Endothelial cell of umbilical vein (primary cell): ENCODE results near the gene ZC2HC1C. TPM values are rescaled to one million over a fixed set of nuclear protein-coding genes. Genes with fewer than 3 reads are reported as not detected.

Source experiments
- BruUV-seq: library from RNA; stranded (reverse); fragments of 400-500 nt; replicated peaks from 2 replicates; lab custom pipeline; 2021; lab: Mats Ljungman, UMichigan
- CTCF ChIA-PET: fragments of 300-600, 350-600 bp; sonication (Branson Sonifier 250); formaldehyde crosslinking; loops from one replicate; lab custom pipeline; 2021; ENCODE audit warnings: antibody characterized with exemption, inconsistent platforms; lab: Charles Lee
- POLR2A ChIA-PET: fragments of 300-600, 350-600 bp; sonication (Branson Sonifier 250); formaldehyde crosslinking; loops from one replicate; lab custom pipeline; 2021; ENCODE audit warnings: antibody characterized with exemption, inconsistent platforms; lab: Charles Lee
- DNase-seq: peaks from one replicate; pipeline ENCODE4 v3.0.0-alpha.2; 2011; ENCODE audit warnings: low read depth, low spot score
- FAIRE-seq: peaks from 2 replicates; lab custom pipeline; 2011; peaks lifted over from hg19 to GRCh38; lab: Jason Lieb, UNC
- H2AFZ ChIP-seq: 2 replicates; pipeline ENCODE4 v1.6.0; 2012; ENCODE audit warnings: low read depth, low read length, control low read depth, inconsistent platforms
- H3K27ac ChIP-seq: 2 replicates; pipeline ENCODE4 v1.5.1; 2011; ENCODE audit warnings: low read depth, mild to moderate bottlenecking, control low read depth, low read length, moderate library complexity; ENCODE audit not compliant: insufficient read depth
- H3K27me3 ChIP-seq, 2 experiments: 2 replicates each; pipeline versions ENCODE4 v1.6.0 to v1.6.1; 2011; ENCODE audit warnings: low read length in 2 of 2, mixed read lengths in 1 of 2; ENCODE audit not compliant: control insufficient read depth in 2 of 2, insufficient read depth in 2 of 2
- H3K36me3 ChIP-seq, 2 experiments: 2 replicates in 1 of 2; 3 replicates in 1 of 2; pipeline ENCODE4 v1.5.1; 2011; ENCODE audit warnings: low read length in 2 of 2, mild to moderate bottlenecking in 1 of 2, moderate library complexity in 1 of 2; ENCODE audit not compliant: control insufficient read depth in 2 of 2, insufficient read depth in 2 of 2; ENCODE audit errors: extremely low read depth in 1 of 2
- H3K4me1 ChIP-seq: 3 replicates; pipeline ENCODE4 v1.5.1; 2011; ENCODE audit warnings: mild to moderate bottlenecking, low read length; ENCODE audit not compliant: control insufficient read depth, insufficient read depth; ENCODE audit errors: extremely low read depth
- H3K4me2 ChIP-seq: 2 replicates; pipeline ENCODE4 v1.6.1; 2011; ENCODE audit warnings: low read length, control low read depth, mixed read lengths; ENCODE audit not compliant: insufficient read depth
- H3K4me3 ChIP-seq, 3 experiments: fragments of 200-600 bp in 1 of 3; sonication (generic), shearing (Covaris generic) in 1 of 3; replicated peaks in 1 of 3; 2 replicates each; pipeline ENCODE4 v1.5.1; 2011 to 2016; ENCODE audit warnings: control low read depth in 3 of 3, low read length in 3 of 3, mild to moderate bottlenecking in 2 of 3, inconsistent platforms in 1 of 3, low read depth in 1 of 3, moderate library complexity in 1 of 3; ENCODE audit not compliant: insufficient read depth in 1 of 3
- H3K79me2 ChIP-seq: 2 replicates; pipeline ENCODE4 v1.6.0; 2012; ENCODE audit warnings: low read length, inconsistent platforms; ENCODE audit not compliant: control insufficient read depth, insufficient read depth
- H3K9ac ChIP-seq: replicated peaks from 2 replicates; pipeline ENCODE3; 2011; ENCODE audit warnings: low read length, control low read depth; ENCODE audit not compliant: insufficient read depth; ENCODE audit errors: extremely low read depth
- H3K9me1 ChIP-seq: replicated peaks from 3 replicates; pipeline ENCODE4 v1.6.0; 2011; ENCODE audit warnings: mild to moderate bottlenecking, low read length; ENCODE audit not compliant: control insufficient read depth, insufficient read depth; ENCODE audit errors: extremely low read depth
- H3K9me3 ChIP-seq: replicated peaks from 2 replicates; pipeline ENCODE4 v1.5.1; 2012; ENCODE audit warnings: low read length, inconsistent platforms; ENCODE audit not compliant: control insufficient read depth, insufficient read depth
- H4K20me1 ChIP-seq: replicated peaks from 2 replicates; pipeline ENCODE3; 2011; ENCODE audit warnings: mild to moderate bottlenecking, low read length; ENCODE audit not compliant: control insufficient read depth, insufficient read depth; ENCODE audit errors: extremely low read depth
- CTCF ChIP-seq, 2 donors: IDR thresholded peaks; 1 replicate in 1 of 2; 2 replicates in 1 of 2; pipeline ENCODE4 v1.5.1; 2011; ENCODE audit warnings: low read length in 2 of 2, mild to moderate bottlenecking in 2 of 2, moderate library complexity in 2 of 2, control low read depth in 1 of 2, inconsistent platforms in 1 of 2, low read depth in 1 of 2; ENCODE audit not compliant: insufficient read depth in 1 of 2; ENCODE audit errors: extremely low read depth in 1 of 2
- EZH2 ChIP-seq: IDR thresholded peaks from 2 replicates; pipeline ENCODE4 v1.6.1; 2012; ENCODE audit warnings: borderline replicate concordance, low read depth, mild to moderate bottlenecking, moderate library complexity, low read length, inconsistent platforms; ENCODE audit not compliant: severe bottlenecking
- FOS ChIP-seq: IDR thresholded peaks from 2 replicates; pipeline ENCODE4 v1.6.1; 2011; ENCODE audit warnings: mild to moderate bottlenecking, low read length, moderate library complexity, borderline replicate concordance; ENCODE audit not compliant: insufficient read depth
- GATA2 ChIP-seq: IDR thresholded peaks from 2 replicates; pipeline ENCODE4 v1.7.0; 2011; ENCODE audit warnings: low read depth, mild to moderate bottlenecking, moderate library complexity, mixed read lengths, low read length; ENCODE audit not compliant: insufficient read length, insufficient read depth
- JUN ChIP-seq: IDR thresholded peaks from 2 replicates; pipeline ENCODE4 v1.6.1; 2011; ENCODE audit warnings: borderline replicate concordance, low read depth; ENCODE audit not compliant: insufficient read length, insufficient read depth
- MAX ChIP-seq: IDR thresholded peaks from 2 replicates; pipeline ENCODE4 v1.6.1; 2011; ENCODE audit not compliant: insufficient read depth, insufficient read length
- MYC ChIP-seq: IDR thresholded peaks from one replicate; pipeline ENCODE4 v1.6.1; 2011; ENCODE audit warnings: mild to moderate bottlenecking, low read depth, low read length
- POLR2A ChIP-seq: IDR thresholded peaks from 2 replicates; pipeline ENCODE4 v1.6.1; 2012; ENCODE audit warnings: low read depth, mild to moderate bottlenecking, control low read depth, low read length
- POLR2AphosphoS5 ChIP-seq: IDR thresholded peaks from 2 replicates; pipeline ENCODE4 v1.6.1; 2012; ENCODE audit warnings: low read depth, mild to moderate bottlenecking, control low read depth, low read length, moderate library complexity; ENCODE audit not compliant: insufficient read depth
- dilution Hi-C: fragments of 300-500 bp; cut with MboI; formaldehyde crosslinking; loops from one replicate; pipeline ENCODE4 v1.15.0; 2019; ENCODE audit warnings: low sequenced_read_pairs; ENCODE audit not compliant: extremely low pct_ligation_motif_present
- intact Hi-C: fragments of 100-400 bp; cut with micrococcal nuclease; formaldehyde crosslinking; loops from one replicate; pipeline ENCODE4 v1.10.0; 2022
- polyA plus RNA-seq, 4 experiments: library from polyadenylated mRNA; depleted of rRNA in 3 of 4; stranded (reverse) in 3 of 4; unstranded in 1 of 4; fragments of >200 nt; gene quantifications; 2 replicates each; pipeline versions ENCODE4 v1.2.1 to v1.2.3, GENCODE V29; 2011 to 2012; ENCODE audit warnings: missing spikeins in 1 of 4
- total RNA-seq: library from RNA; stranded (reverse); gene quantifications from 2 replicates; pipeline ENCODE4 v1.2.3, GENCODE V29; 2021

ZC2HC1C gene
- total and polyA plus RNA-seq, 2 donors (not counting 3 experiments of a cell fraction or from before 2014, with no cell fraction given): 0.84 to 0.91 TPM

GRCh38 chr14:75119056-75119455 lies 49.6 kb downstream of the ZC2HC1C start:
- ChIA-PET POLR2A (no interaction called here), CTCF (no interaction called here)
- Histone ChIP-seq H3K9me3 (no peaks in the 10 kb centered on the region), H3K27me3 (no peaks in the 10 kb centered on the region), H4K20me1 (no peaks in the 10 kb centered on the region), H3K9me1 (no peaks in the 10 kb centered on the region), H3K27ac (no peak overlapping the region), H3K4me2 (no peak overlapping the region), H3K79me2 (no peaks in the 10 kb centered on the region), H3K4me3 (no peak overlapping the region), H3K4me1 (peaks cover 15% of the 10 kb centered on the region), H3K36me3 (peaks cover 4 to 10% of the 10 kb centered on the region in 2 experiments), H2AFZ (no peak overlapping the region), H3K9ac (no peak overlapping the region)
- TF ChIP-seq POLR2AphosphoS5: no peak
- no peak for TF ChIP-seq FOS
- no peak for TF ChIP-seq EZH2
- no peak for TF ChIP-seq JUN
- TF ChIP-seq CTCF (IDR thresholded peaks at IDR 0.05; ENCODE audit: extremely low read depth in 1 of 2, insufficient read depth in 1 of 2, low read depth in 1 of 2, low read length in 2 of 2): no peak
- TF ChIP-seq MYC: no peak
- no peak for TF ChIP-seq MAX
- no peak for TF ChIP-seq POLR2A
- TF ChIP-seq GATA2: no peak
- intact Hi-C loops: no loop called here
- dilution Hi-C loops: no loop called here
- no peak for FAIRE-seq
- DNase-seq: no peak
- no TSS peak for BruUV-seq
